HK-2 (cell line): Measurements from ENCODE around the gene XYLT1.
"Not testable (repeated sequence)": the region's sequence is repeated elsewhere in the genome, so short reads cannot be mapped to it uniquely, and the experiment has no call there.

Experiments
- DNase-seq: peaks from one replicate; pipeline ENCODE4 v3.0.0-alpha.2; 2018; ENCODE audit not compliant: unreplicated experiment

Gene XYLT1

GRCh38 chr16:17431012-17431411 is 39.7 kb downstream of the XYLT1 start:
- DNase-seq = no peak

- no peak for DNase-seq
Measured at GRCh38 chr16:17426451-17426850, 44.3 kb downstream of the XYLT1 start.

DNA sequence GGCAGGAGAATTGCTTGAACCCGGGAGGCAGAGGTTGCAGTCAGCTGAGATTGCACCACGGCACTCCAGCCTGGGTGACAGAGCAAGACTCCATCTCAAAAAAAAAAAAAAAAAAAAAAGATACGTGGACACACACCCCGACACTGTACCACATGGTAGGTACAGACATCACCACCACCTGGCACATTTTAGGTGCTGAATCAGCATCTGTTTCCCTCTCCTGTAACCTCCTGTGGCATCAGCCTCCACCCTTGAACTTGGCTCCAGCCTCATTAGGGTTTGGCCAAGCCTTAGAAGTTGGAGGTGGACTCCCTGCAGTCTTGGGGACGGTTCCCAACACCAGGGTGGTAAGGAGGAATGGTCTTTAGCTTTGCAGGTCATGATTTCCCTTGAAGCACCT is 46.0 kb downstream of the XYLT1 start:
- DNase-seq = no peak

GRCh38 chr16:17423221-17423620 is 47.5 kb downstream of the XYLT1 start:
- DNase-seq = no peak

DNA sequence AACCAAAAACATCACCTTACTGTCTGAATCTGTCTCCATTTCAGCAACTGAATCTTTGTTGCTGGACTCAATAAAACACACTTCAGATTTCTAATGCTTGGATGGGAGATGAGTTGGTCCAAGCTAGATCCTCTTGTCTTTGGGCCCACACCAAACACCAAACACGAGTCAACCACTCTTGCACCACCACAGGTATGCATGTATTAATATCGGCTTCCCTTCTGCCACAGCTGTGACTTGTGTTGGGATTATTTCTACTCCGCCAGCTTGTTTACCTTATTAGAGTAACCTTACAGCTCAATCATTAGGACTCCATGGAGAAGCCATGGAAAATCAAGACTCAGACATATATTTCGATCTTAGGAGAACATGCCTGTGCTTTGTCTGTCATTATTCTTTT is 49.9 kb downstream of the XYLT1 start:
- no peak for DNase-seq

DNA sequence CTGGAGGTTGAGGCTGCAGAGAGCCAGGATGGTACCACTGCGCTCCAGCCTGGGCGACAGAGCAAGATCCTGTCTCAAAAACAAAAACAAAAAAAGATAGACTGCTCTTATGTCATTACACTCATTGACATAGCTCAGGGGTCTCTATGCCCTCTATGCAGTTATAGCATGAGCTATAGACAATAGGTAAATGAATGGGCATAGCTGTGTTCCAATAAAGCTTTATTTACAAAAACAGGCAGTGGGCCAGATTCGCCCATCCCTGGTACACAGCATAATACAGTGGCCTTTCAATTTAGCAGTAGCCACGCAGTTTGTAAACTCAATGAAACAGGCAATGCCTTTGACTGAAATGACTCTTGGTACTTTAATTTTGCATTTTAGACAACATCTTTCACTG is 51.5 kb downstream of the XYLT1 start:
- no peak for DNase-seq

- DNase-seq = no peak
Measured at GRCh38 chr16:17417740-17418139, 53.0 kb downstream of the XYLT1 start.

DNA sequence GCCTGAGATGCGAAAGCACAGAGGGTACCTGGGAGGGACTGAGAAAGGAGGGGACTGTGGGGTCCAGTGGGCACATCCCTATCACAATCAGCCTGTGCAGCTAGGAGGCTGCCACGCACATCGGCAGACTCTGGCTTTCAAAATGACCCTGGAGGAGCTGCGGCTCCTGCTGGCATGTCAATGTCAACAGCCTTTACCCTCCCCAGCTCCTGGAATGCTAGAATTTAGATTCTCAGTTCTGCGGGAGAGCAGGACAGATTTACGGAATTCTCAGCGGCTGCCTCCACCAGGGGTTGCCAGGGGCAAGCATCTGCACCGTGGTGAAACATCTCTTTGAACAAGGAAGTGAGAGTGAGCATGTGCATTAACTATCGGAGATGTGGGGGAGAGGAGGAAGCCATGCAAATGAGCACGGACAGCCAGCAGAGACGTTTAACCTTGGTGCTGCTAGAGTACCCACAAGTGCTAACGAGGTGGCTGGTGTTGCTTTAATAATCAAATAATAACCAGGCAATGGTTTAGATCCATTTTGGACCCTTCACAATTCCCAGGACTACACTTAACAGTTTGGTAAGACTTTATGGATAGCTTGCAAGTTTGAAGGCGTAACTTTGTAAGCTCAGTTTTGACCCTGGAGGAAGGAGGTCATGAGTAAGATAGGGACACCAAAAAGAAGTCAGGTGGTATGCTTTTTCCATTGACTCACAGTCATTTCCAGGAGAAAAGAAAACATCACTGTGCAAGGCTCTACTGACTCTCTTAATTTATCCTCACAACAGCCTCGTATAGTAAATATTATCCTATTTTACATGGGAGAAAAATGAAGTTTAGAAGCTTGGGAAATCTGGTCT is 54.1 kb downstream of the XYLT1 start:
- DNase-seq = no peak

- no peak for DNase-seq
Measured at GRCh38 chr16:17414916-17415315, 55.8 kb downstream of the XYLT1 start.

DNA sequence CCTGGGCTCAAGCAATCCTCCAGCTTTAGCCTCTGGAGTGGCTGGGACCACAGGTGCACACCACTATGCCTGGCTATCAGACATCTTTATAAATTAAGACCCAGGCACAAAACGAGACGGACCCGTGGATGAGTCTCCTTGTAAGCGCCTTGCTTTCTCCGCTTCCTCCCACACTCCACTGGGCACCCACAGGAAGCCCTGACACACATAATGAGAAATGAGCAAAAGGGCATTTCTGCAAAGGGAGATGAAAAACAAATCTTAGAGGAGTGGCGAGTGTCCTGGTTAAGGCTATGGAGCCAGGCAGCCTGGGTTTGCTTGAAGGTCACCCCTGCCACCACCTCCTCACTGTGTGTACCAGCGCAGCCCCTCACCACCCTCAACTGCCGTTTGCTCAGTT is 56.3 kb downstream of the XYLT1 start:
- DNase-seq = no peak

DNA sequence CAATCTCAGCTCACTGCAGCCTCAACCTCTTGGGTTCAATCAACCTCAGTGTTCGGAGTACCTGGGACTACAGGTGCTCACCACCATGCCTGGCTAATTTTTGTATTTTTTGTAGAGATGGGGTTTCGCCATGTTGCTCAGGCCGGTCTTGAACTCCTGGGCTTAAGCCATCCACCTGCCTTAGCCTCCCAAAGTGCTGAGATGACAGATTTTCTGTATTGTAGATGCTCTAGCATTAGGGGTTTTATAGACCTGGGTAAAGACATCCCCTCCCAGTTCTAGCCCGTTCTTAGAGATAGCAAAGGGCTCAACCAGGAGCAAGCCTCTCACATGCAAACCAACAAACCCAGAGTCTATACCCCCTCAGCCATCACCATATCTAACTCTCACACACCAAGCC is 57.3 kb downstream of the XYLT1 start:
- DNase-seq = no peak

GRCh38 chr16:17412791-17413190 is 58.0 kb downstream of the XYLT1 start:
- DNase-seq = no peak

DNA sequence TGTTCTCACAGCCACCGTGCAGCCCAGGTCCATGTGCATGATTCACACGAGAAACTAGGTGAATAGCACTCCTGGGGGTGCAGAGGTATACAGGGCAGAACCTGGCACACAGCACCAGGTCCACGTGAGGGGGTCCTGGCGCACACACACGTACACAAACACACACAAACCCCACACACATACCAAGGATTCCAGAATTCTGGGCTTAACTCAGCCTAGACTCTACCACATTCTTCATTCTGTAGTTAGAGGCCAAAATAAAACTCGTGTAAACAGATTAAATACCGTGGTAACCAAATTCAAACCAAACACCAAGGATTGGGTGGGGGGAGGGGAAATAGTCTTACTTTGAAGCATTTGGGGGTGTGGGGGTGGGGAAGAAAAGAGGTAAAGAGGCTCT is 58.5 kb downstream of the XYLT1 start:
- no peak for DNase-seq

- DNase-seq = no peak
Measured at GRCh38 chr16:17411263-17411662, 59.5 kb downstream of the XYLT1 start.

- not testable (repeated sequence) for DNase-seq
Measured at GRCh38 chr16:17410316-17410715, 60.4 kb downstream of the XYLT1 start.

DNA sequence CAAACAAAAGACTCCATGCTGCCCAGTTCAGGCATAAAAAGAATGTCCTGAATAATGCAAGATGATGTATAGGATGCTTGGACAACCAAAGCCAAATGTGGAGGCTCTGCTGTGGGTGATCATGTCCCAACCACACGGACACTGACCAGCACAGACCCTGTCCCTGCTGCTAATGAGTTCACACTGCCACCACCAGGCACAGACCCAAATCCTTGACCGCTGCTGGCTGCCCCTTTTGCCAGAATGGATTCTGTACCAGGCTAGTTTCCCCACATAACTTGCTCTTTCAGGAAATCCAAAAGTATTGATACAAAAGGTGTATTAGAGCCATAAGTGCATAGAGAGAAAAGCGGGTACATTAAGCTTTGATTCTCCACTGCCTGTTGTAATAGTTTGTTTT is 60.9 kb downstream of the XYLT1 start:
- no peak for DNase-seq

DNA sequence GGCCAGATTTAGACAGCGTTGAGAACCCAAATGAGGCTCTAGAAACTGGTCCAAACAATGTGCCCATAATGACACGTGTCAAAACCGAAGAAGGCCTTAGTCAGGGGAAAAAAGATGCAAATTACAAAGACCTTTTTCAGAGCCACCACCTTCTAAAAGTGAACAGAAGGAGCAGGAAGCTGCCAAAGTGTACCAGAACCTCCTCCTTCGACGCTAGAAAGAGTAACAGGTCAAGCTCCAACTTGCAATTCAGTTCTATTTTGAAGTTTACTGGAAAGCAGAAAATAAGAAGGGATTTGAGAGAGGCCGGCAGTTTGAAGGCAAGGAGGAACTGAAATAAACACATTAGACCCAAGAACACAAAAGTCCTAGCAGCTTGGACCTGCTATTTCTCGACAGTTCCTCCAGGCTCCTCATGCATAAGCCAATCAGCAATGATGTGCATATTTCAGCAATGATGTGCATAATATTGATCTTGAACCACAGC is 61.8 kb downstream of the XYLT1 start:
- DNase-seq = no peak

- DNase-seq = no peak
Measured at GRCh38 chr16:17408296-17408695, 62.5 kb downstream of the XYLT1 start.

GRCh38 chr16:17407321-17407720 is 63.4 kb downstream of the XYLT1 start:
- DNase-seq = no peak

DNA sequence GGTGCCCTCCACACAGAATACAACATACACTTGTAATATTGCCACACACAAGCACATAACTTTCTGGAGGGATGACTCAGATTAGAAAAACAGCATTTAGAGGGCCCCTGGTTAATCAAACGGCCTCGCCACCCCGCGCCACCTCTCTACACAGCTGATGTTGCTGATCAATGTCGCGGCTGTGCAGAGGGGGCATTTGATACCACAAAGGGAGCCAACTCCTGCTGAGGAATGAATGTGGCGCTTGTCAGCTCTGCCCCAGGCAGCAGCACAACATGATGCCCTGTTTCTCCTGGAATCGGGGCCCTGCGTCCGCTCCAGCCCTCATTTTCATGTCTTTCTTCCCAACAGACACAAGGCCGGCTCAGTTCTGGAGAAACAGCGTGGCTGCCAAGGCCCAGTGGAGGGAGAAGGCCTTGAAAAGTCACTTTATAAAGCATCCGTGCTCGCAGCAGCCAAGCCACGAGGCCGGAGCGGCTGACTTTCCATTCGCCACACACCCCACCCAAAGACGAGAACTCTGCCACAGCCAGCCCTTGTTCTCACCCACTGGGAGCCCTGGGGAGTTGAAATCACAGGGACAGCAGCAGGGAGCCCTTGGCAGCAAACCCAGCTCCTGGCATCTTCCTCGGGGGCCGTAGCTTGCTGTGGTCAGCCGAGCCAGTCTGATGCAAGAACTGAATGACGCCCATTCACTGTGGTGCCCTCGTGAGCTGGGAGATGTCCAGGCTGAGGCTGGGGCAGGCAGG is 65.6 kb downstream of the XYLT1 start:
- no peak for DNase-seq

GRCh38 chr16:17403859-17404545 is 66.8 kb downstream of the XYLT1 start:
- no peak for DNase-seq

DNA sequence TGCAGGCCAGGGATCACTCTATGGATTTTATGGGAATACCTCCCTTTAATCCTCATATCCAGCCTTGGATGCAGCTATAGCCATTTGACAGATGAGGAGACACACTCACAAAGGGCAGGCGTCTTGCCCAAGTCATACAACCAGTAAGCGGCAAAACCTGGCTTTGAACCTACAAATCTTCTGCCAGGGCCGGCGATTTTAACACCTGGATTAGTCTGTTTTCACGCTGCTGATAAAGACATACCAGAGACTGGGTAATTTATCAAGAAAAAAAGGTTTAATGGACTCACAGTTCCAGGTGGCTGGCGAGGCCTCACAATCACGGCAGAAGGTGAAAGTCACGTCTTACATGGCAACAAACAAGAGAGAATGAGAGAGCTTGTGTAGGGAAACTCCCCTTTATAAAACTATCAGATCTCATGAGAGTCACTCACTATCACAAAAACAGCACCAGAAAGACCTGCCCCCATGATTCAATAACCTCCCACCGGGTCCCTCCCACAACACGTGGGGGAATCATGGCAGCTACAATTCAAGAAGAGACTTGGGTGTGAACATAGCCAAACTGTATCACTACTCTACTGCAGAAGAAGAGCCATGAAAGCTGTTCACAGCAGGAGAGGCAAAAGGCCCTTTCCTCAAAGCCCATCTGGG is 67.5 kb downstream of the XYLT1 start:
- no peak for DNase-seq
